Endothelial cell of umbilical vein (primary cell): ENCODE data around the gene RBMXL2.

Source experiments
- CTCF ChIP-seq, 2 donors: IDR thresholded peaks; 1 replicate in 1 of 2; 2 replicates in 1 of 2; pipeline ENCODE4 v1.5.1; 2011; ENCODE audit warnings: low read length in 2 of 2, mild to moderate bottlenecking in 2 of 2, moderate library complexity in 2 of 2, control low read depth in 1 of 2, inconsistent platforms in 1 of 2, low read depth in 1 of 2; ENCODE audit not compliant: insufficient read depth in 1 of 2; ENCODE audit errors: extremely low read depth in 1 of 2
- EZH2 ChIP-seq: IDR thresholded peaks from 2 replicates; pipeline ENCODE4 v1.6.1; 2012; ENCODE audit warnings: borderline replicate concordance, low read depth, mild to moderate bottlenecking, moderate library complexity, low read length, inconsistent platforms; ENCODE audit not compliant: severe bottlenecking
- FOS ChIP-seq: IDR thresholded peaks from 2 replicates; pipeline ENCODE4 v1.6.1; 2011; ENCODE audit warnings: mild to moderate bottlenecking, low read length, moderate library complexity, borderline replicate concordance; ENCODE audit not compliant: insufficient read depth
- GATA2 ChIP-seq: IDR thresholded peaks from 2 replicates; pipeline ENCODE4 v1.7.0; 2011; ENCODE audit warnings: low read depth, mild to moderate bottlenecking, moderate library complexity, mixed read lengths, low read length; ENCODE audit not compliant: insufficient read length, insufficient read depth
- JUN ChIP-seq: IDR thresholded peaks from 2 replicates; pipeline ENCODE4 v1.6.1; 2011; ENCODE audit warnings: borderline replicate concordance, low read depth; ENCODE audit not compliant: insufficient read length, insufficient read depth
- MAX ChIP-seq: IDR thresholded peaks from 2 replicates; pipeline ENCODE4 v1.6.1; 2011; ENCODE audit not compliant: insufficient read depth, insufficient read length
- MYC ChIP-seq: IDR thresholded peaks from one replicate; pipeline ENCODE4 v1.6.1; 2011; ENCODE audit warnings: mild to moderate bottlenecking, low read depth, low read length
- POLR2A ChIP-seq: IDR thresholded peaks from 2 replicates; pipeline ENCODE4 v1.6.1; 2012; ENCODE audit warnings: low read depth, mild to moderate bottlenecking, control low read depth, low read length
- POLR2AphosphoS5 ChIP-seq: IDR thresholded peaks from 2 replicates; pipeline ENCODE4 v1.6.1; 2012; ENCODE audit warnings: low read depth, mild to moderate bottlenecking, control low read depth, low read length, moderate library complexity; ENCODE audit not compliant: insufficient read depth

GRCh38 chr11:7116370-7116769, 27.6 kb downstream of the RBMXL2 start:
- TF ChIP-seq MYC (no peak), CTCF (IDR thresholded peaks at IDR 0.05; ENCODE audit: extremely low read depth in 1 of 2, insufficient read depth in 1 of 2, low read depth in 1 of 2, low read length in 2 of 2) (no peak), FOS (no peak), POLR2AphosphoS5 (no peak), MAX (no peak), POLR2A (no peak), EZH2 (no peak), GATA2 (no peak), JUN (no peak)
